Fibroblast of upper back skin (primary cell): ENCODE data around the gene MGP.

Source experiments
- DNase-seq: peaks from one replicate; pipeline ENCODE4 v3.0.0-alpha.2; 2013

Gene MGP

GRCh38 chr12:14902465-14902864 is 16.8 kb upstream of the MGP start:
- peak; percentile 28 for DNase-seq

GRCh38 chr12:14901228-14901562 is 15.5 kb upstream of the MGP start:
- DNase-seq: no peak

GRCh38 chr12:14900521-14901227 is 15.0 kb upstream of the MGP start:
- DNase-seq: no peak

GRCh38 chr12:14896521-14897169 is 11.0 kb upstream of the MGP start:
- DNase-seq: peak; percentile 75

- no peak for DNase-seq
Measured at GRCh38 chr12:14893506-14894250, 8.0 kb upstream of the MGP start.

GRCh38 chr12:14892726-14893505 is 7.3 kb upstream of the MGP start:
- no peak for DNase-seq

- no peak for DNase-seq
Measured at GRCh38 chr12:14890701-14891100, 5.0 kb upstream of the MGP start.

- no peak for DNase-seq
Measured at GRCh38 chr12:14886271-14886670, 617 bp upstream of the MGP start.

GRCh38 chr12:14884458-14884878 is 1.2 kb downstream of the MGP start:
- peak; percentile 82 for DNase-seq

GRCh38 chr12:14883686-14884085 is 2.0 kb downstream of the MGP start:
- peak; percentile 33 for DNase-seq

- no peak for DNase-seq
Measured at GRCh38 chr12:14880890-14881453, 4.7 kb downstream of the MGP start.

- no peak for DNase-seq
Measured at GRCh38 chr12:14879222-14879933, 6.3 kb downstream of the MGP start.

- no peak for DNase-seq
Measured at GRCh38 chr12:14878488-14878887, 7.2 kb downstream of the MGP start.

- DNase-seq: no peak
Measured at GRCh38 chr12:14876833-14877232, 8.8 kb downstream of the MGP start.

- peak; percentile 53 for DNase-seq
Measured at GRCh38 chr12:14874882-14875281, 10.8 kb downstream of the MGP start.

GRCh38 chr12:14873440-14874185 is 12.0 kb downstream of the MGP start:
- no peak for DNase-seq

- no peak for DNase-seq
Measured at GRCh38 chr12:14871886-14872285, 13.8 kb downstream of the MGP start.

GRCh38 chr12:14871247-14871646 is 14.4 kb downstream of the MGP start:
- DNase-seq: no peak

- no peak for DNase-seq
Measured at GRCh38 chr12:14868916-14869506, 16.6 kb downstream of the MGP start.

GRCh38 chr12:14860490-14860889 is 25.2 kb downstream of the MGP start:
- DNase-seq: no peak

- no peak for DNase-seq
Measured at GRCh38 chr12:14858513-14858912, 27.1 kb downstream of the MGP start.
